Ishikawa (cell line): ENCODE data around the gene MAGI2.

Experiments
- CEBPB ChIP-seq: IDR thresholded peaks from 2 replicates; pipeline ENCODE4 v1.6.1; 2012
- CREB1 ChIP-seq: IDR thresholded peaks from 2 replicates; pipeline ENCODE4 v1.6.1; 2012; ENCODE audit warnings: low read depth
- EGR1 ChIP-seq: IDR thresholded peaks from 2 replicates; pipeline ENCODE4 v1.6.1; 2012
- EP300 ChIP-seq: IDR thresholded peaks from 2 replicates; pipeline ENCODE4 v1.6.1; 2012; ENCODE audit warnings: borderline replicate concordance
- FOXM1 ChIP-seq: IDR thresholded peaks from 2 replicates; pipeline ENCODE4 v1.6.1; 2012; ENCODE audit warnings: low read depth, borderline replicate concordance
- MAX ChIP-seq: IDR thresholded peaks from 2 replicates; pipeline ENCODE4 v1.6.1; 2012
- NFIC ChIP-seq: IDR thresholded peaks from 2 replicates; pipeline ENCODE4 v1.6.1; 2012
- RAD21 ChIP-seq: IDR thresholded peaks from 2 replicates; pipeline ENCODE4 v1.6.1; 2012; ENCODE audit warnings: low read depth
- REST ChIP-seq: IDR thresholded peaks from 2 replicates; pipeline ENCODE4 v1.6.1; 2012; ENCODE audit warnings: low read depth, mild to moderate bottlenecking
- TAF1 ChIP-seq: IDR thresholded peaks from 2 replicates; pipeline ENCODE4 v1.6.1; 2012; ENCODE audit warnings: low read depth, mild to moderate bottlenecking
- TCF12 ChIP-seq: IDR thresholded peaks from 2 replicates; pipeline ENCODE4 v1.6.1; 2012; ENCODE audit warnings: low read depth
- TEAD4 ChIP-seq: IDR thresholded peaks from 2 replicates; pipeline ENCODE4 v1.6.1; 2012
- USF1 ChIP-seq: IDR thresholded peaks from 2 replicates; pipeline ENCODE4 v1.6.1; 2012
- YY1 ChIP-seq: IDR thresholded peaks from 2 replicates; pipeline ENCODE4 v1.6.1; 2012; ENCODE audit warnings: low read depth
- ZBTB7A ChIP-seq: IDR thresholded peaks from 2 replicates; pipeline ENCODE4 v1.6.1; 2012; ENCODE audit warnings: low read depth

Gene MAGI2

GRCh38 chr7:78601728-78602127, 851.7 kb downstream of the MAGI2 start:
- TF ChIP-seq YY1 (no peak), TAF1 (no peak), EP300 (no peak), RAD21 (no peak), REST (no peak), TEAD4 (no peak), TCF12 (no peak), CREB1 (no peak)

- TF ChIP-seq RAD21 (no peak), FOXM1 (no peak), REST (no peak), EGR1 (no peak), USF1 (no peak), MAX (no peak), CEBPB (no peak), YY1 (no peak), CREB1 (no peak), TAF1 (no peak)
These were observed 859.3 kb downstream of the MAGI2 start for GRCh38 chr7:78594156-78594555.

GRCh38 chr7:78588393-78588792, 865.1 kb downstream of the MAGI2 start:
- TF ChIP-seq ZBTB7A, result no peak
- no peak for TF ChIP-seq RAD21
- no peak for TF ChIP-seq YY1
- no peak for TF ChIP-seq REST
- TF ChIP-seq TCF12, result no peak
- no peak for TF ChIP-seq USF1
- TF ChIP-seq MAX, result no peak
- no peak for TF ChIP-seq NFIC
- no peak for TF ChIP-seq EGR1

- TF ChIP-seq RAD21, result peak; percentile 58
- no peak for TF ChIP-seq ZBTB7A
These were observed 865.9 kb downstream of the MAGI2 start for GRCh38 chr7:78587443-78588044.

GRCh38 chr7:78585980-78586379, 867.5 kb downstream of the MAGI2 start:
- no peak for TF ChIP-seq TCF12
- 0 out of 2 replicates have a peak, but pooled peaks have one; percentile 21 for TF ChIP-seq CEBPB

GRCh38 chr7:78578686-78579085, 874.8 kb downstream of the MAGI2 start:
- TF ChIP-seq MAX, result no peak
- no peak for TF ChIP-seq EP300
- no peak for TF ChIP-seq CEBPB
- TF ChIP-seq USF1, result no peak
- no peak for TF ChIP-seq EGR1
- no peak for TF ChIP-seq FOXM1
- no peak for TF ChIP-seq REST
- no peak for TF ChIP-seq CREB1
- no peak for TF ChIP-seq YY1
- no peak for TF ChIP-seq NFIC
- TF ChIP-seq RAD21, result no peak
- no peak for TF ChIP-seq TAF1
